NCI-H2196 treated with DMSO at 0.1 percent for 48 hours (cell line): ENCODE measurements around the gene S100A7.
"Not testable (repeated sequence)": the region's sequence is repeated elsewhere in the genome, so short reads cannot be mapped to it uniquely, and the experiment has no call there.

Experiments used
- DNase-seq: peaks from one replicate; lab custom pipeline; 2025; ENCODE audit not compliant: unreplicated experiment; lab: John Stamatoyannopoulos, UW

S100A7 gene

DNA sequence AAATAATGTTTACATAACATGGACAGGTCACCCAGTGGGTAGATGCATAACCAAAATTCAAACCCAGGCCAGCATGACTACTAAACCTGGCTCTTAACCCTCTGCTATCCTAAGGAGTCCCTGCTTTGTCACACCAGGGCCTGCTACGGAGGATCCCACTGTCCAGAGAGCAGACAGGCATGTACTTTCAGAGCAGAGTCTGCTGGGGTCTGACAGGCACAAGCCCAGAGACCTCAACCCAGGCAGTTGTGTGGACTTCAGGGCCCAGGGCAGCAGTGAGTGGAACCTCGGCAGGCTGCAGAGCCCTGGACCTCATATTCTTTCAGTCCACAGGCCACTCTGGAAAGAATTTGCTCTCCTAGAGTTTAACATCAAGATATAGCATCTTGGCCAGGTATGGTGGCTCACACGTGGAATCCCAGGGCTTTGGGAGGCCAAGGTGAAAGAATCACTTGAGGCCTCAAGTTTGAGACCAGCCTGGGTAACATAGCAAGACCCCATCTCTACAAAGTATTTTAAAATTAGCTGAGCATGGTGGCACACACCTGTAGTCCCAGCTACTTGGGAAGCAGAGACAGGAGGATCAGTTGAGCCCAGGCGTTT is 16.1 kb upstream of the S100A7 start:
- DNase-seq = no peak

DNA sequence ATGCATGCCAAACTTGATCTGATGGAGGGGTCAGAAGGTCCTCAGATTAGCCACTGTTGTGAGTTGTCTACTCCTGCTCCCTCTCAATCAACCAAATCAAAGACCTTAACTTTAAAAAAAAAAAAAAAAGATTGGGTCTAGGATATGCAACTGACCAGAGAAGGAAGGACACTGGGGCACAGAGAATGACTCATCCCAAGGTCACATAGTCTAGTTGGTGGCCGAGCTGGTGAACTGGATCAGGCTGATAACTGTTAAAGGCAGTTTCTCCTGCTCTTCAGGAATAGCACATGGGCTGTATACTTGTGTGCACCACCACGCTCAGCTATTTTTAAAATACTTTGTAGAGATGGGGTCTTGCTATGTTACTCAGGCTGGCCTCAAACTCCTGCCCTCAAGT is 14.8 kb upstream of the S100A7 start:
- no peak for DNase-seq

- no peak for DNase-seq
These were observed 13.9 kb upstream of the S100A7 start for GRCh38 chr1:153474347-153474746.

GRCh38 chr1:153470707-153471106 is 10.3 kb upstream of the S100A7 start:
- no peak for DNase-seq

DNA sequence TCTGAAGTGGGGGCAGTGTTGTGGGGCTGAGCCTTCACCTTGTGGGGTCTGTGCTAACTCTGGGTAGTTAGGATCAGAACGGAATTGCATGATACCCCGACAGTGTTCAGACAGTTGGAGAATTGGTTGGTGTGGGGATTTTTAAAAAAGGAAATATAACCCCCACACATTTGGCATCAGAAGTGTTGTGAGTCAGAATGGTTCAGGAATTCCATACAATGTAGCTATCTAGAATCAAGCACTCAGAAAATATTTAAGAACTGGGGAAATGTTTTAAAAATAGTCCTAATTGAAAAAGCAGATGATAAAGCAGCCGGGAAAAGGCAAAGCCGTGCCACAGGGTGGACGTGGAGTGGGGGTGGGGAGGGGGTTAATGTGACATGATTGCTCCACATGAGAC is 6.5 kb upstream of the S100A7 start:
- DNase-seq = no peak

- DNase-seq = no peak
These were observed 5.6 kb upstream of the S100A7 start for GRCh38 chr1:153465811-153466636.

DNA sequence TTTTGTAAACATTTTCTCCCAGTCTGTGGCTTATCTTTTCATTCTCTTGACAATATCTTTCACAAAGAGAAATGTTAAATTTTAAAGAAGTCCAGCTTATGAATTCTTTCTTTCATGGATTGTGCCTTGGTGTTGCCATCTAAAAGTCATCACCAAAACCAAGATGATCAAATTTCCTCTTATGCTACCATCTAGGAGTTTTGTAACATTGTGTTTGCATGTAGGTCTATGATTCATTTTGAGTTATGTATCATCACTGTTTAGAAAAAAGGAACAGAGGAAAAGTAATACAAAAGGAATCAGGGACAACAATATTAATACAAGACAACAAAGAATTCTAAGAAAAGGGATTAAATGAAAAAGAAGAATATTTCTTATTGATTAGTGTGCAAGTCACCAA is 2.3 kb upstream of the S100A7 start:
- not testable (repeated sequence) for DNase-seq

DNA sequence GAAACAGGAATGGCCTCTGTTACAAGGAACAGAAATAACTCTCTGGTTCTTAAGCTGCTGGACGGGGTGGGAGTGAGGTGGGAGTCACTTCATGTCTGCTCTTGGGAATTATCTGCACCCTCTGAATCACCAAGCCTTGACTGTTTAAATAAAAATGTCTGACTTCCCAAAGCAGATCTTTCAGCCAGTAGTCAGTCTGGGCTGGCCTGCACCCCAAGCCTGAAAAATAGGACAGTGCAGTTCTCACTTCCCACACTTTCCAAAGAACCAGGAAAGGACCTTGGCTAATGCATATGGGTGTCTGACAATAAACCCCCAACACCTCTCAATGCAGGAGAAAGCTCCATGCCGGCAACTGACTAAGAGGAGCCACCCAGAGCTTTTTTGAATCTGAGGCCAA is 796 bp downstream of the S100A7 start:
- DNase-seq = no peak

- no peak for DNase-seq
These were observed 4.1 kb downstream of the S100A7 start for GRCh38 chr1:153456396-153456795.

- not testable (repeated sequence) for DNase-seq
These were observed 11.6 kb downstream of the S100A7 start for GRCh38 chr1:153448851-153449250.

GRCh38 chr1:153447498-153448170 is 12.8 kb downstream of the S100A7 start:
- DNase-seq = no peak

DNA sequence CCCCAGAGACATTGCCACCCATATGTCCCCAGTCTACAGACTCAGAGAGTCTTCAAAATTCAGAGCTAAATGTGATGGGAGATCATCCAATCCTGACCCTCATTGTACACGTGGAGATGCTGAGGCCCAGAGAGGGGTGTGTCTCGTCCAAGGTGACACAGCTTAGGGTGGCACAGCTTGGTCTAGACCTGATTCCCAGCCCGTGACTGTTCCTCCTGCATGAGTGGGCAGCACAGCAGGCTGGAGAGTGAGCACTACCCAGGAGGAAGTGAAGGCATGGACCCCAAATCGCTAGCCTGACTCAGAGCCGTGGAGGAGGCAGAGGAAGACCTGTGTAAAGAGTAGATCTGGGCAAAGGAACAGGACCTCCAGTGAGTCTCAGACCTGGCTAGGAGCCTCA is 16.4 kb downstream of the S100A7 start:
- no peak for DNase-seq

DNA sequence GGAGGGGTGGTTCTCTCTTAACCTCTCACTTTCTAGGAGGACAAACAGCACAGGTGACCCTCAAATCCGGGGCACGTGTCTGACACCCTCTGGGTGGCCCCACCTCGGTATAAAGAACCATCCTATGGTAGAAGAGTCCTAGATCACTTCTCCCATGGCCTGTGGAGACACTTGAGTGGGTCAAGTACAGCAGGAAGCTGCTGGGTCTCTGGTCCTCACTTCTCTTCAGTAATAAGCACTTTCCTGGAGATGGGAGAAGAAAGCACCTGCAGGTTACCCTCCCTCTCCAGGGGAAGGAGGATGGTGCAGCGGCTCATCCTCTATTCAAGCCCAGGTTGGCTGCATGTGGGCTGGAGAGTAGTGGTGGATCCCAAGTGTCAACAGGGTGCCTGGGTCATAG is 17.0 kb downstream of the S100A7 start:
- DNase-seq = no peak

DNA sequence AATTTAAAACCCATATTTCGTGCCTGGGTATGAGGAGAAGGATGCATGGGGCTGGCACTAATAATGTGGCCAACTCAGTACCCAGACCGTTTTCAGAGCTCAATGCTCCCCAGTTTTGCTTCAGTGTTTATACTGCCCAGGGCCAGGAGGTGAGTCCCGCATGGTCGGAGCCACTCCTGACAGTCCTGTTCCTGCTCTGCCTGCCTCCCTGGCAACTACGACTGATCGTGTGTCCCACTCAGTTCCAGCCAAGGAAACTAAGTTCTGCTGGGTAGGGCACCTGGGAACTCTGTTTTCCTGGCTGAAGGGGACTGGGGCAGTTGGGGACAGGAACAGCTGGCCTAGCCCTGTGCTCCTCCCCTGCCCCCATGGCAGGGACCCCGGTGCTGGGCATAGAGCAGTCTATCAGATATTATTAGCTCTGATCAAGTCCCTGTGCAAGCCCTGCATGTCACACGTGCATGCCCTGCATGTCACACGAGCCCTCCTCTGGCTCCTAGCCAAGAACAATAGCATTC is 19.2 kb downstream of the S100A7 start:
- peak; percentile 7 for DNase-seq

DNA sequence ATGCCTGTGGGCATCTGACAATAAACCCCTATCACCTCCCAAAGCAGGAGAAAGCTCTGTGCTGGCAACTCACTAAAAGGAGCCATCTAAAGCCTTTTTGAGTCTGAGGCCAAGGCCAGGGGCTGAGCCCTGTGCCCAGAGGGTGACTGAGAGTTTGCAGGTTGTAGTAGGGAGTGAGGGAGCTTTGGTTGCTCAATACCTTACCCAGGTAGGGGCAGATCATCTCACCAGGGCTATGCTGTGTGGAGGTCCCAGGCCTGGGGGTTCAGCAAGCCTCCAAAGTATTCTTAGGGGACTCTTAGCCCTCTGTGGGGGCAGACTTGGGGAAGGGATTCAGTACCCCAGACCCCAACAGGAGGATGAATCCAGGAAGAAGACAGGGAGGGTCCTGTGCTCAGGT is 21.2 kb downstream of the S100A7 start:
- DNase-seq = no peak

DNA sequence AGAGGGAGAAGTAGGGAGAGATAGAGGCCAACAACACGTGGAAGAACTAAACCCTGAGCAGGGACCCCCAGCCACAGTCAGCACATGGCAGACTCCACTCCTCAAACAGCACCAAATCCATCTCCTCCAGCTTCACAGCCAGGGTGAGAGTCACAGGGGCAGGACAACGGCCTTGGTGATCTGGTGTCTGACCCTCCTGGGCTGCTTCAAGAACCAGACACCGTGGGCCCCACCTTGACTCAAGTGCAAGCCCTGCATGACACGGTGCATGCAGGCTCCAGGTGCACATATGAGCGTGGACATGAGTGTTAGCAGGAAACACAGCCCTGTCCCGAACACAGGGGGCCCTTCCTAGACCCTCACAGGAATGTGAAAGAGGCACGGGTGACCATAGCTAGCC is 21.9 kb downstream of the S100A7 start:
- DNase-seq = no peak

- no peak for DNase-seq
These were observed 23.2 kb downstream of the S100A7 start for GRCh38 chr1:153437236-153437635.

- DNase-seq = no peak
These were observed 25.6 kb downstream of the S100A7 start for GRCh38 chr1:153434746-153435455.

GRCh38 chr1:153432874-153433681 is 27.4 kb downstream of the S100A7 start:
- DNase-seq = no peak

DNA sequence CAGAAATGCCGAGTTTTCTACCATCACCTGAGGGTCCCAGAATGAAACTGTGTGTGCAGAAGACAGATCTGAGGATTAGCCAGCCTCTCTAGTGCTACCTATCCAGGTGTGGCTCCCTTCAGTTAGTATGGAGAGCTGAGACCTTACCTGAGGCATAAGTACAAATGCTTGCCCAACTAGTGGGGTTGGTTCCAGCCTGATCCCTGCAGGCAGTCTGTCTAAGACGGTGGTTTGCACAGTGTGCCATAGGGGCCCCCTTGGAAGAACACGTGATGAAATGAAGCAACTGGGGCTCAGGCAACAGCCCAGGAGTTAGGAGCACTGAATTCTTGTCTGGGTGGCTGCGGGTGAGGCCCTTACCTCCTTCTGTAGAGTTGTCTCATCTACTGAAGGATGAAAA is 28.5 kb downstream of the S100A7 start:
- no peak for DNase-seq

DNA sequence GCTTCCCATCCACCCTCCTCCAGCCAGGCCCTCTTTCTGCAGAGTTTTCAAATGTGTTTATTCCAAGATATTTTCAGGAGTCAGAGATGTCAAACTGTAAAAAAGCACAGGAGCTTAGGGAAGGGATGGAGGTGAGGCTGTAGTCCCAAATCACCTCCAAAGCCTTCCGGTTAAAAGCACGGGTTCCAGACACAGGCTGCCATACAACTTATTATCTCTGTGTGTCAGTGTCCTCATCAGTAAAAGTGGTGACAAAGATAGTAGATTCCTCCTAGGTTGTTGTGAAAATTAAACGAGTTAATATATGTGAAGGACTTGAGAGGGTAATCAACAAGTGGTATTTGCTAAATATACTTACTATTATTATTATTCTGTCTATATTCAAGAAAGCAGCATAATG is 29.0 kb downstream of the S100A7 start:
- no peak for DNase-seq
